Metanephros (tissue), 2 donors: ENCODE results near the gene CD70. TPM values are rescaled to one million over a fixed set of nuclear protein-coding genes. Genes with fewer than 3 reads are reported as not detected.

Experiments used
- small RNA-seq: library from RNA; depleted of rRNA; stranded (forward); fragments of <200 nt; gene quantifications from one replicate; pipeline ENCODE3, GENCODE V24; 2014; ENCODE audit warnings: low replicate concordance
- total RNA-seq: library from RNA; depleted of rRNA; stranded (reverse); fragments of >200 nt; gene quantifications from one replicate; pipeline ENCODE4 v1.2.3, GENCODE V29; 2014

The CD70 gene, protein sequence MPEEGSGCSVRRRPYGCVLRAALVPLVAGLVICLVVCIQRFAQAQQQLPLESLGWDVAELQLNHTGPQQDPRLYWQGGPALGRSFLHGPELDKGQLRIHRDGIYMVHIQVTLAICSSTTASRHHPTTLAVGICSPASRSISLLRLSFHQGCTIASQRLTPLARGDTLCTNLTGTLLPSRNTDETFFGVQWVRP
- 0.29 TPM for total RNA-seq

GRCh38 chr19:6590827-6591319, at the start of gene CD70:
TSS of gene CD70 (minus strand) at chr19:6591150. CDS start at chr19:6591002, 148 bp downstream.

Small RNAs within 50 kb of the gene (small RNA-seq; reads per million reads assigned to genes)
- not detected for gene RF00019

Other genes starting within 250 kb of the CD70 start
- 43.0 TPM for gene CLPP, start 229.6 kb downstream of the CD70 start, total RNA-seq
- 147 TPM for gene ALKBH7, start 218.4 kb downstream of the CD70 start, total RNA-seq
- 2.5 TPM for gene PSPN, start 215.2 kb downstream of the CD70 start, total RNA-seq
- 59.6 TPM for gene GTF2F1, start 198.0 kb downstream of the CD70 start, total RNA-seq
- 186 TPM for gene KHSRP, start 166.3 kb downstream of the CD70 start, total RNA-seq
- gene SLC25A41, start 157.4 kb downstream of the CD70 start, total RNA-seq, result 0.53 TPM
- 59.8 TPM for gene SLC25A23, start 131.4 kb downstream of the CD70 start, total RNA-seq
- 57.0 TPM for gene CRB3, start 126.9 kb downstream of the CD70 start, total RNA-seq
- gene DENND1C, start 109.4 kb downstream of the CD70 start, total RNA-seq, result 2.2 TPM
- 17.9 TPM for gene TUBB4A, start 88.8 kb downstream of the CD70 start, total RNA-seq
- gene TNFSF9, start 60.1 kb downstream of the CD70 start, total RNA-seq, result 0.76 TPM
- gene TNFSF14, start 79.0 kb upstream of the CD70 start, total RNA-seq, result 0.70 TPM
- 34.5 TPM for gene C3, start 129.5 kb upstream of the CD70 start, total RNA-seq
- gene GPR108, start 146.4 kb upstream of the CD70 start, total RNA-seq, result 58.4 TPM
- gene TRIP10, start 148.5 kb upstream of the CD70 start, total RNA-seq, result 44.5 TPM
- gene SH2D3A, start 176.3 kb upstream of the CD70 start, total RNA-seq, result 11.9 TPM
- 6.5 TPM for gene VAV1, start 181.6 kb upstream of the CD70 start, total RNA-seq